ENCODE measurements around the gene FABP2.
A peak's percentile ranks its signal among the peaks of the same experiment; 100 is the strongest.
"Not testable (repeated sequence)": the region's sequence is repeated elsewhere in the genome, so short reads cannot be mapped to it uniquely, and the experiment has no call there.

The FABP2 gene

GRCh38 chr4:119310826-119311225, 11.1 kb downstream of the FABP2 start:
- DNase-seq (ENCODE audit: low read depth, low spot score) = no peak

- no peak for DNase-seq (ENCODE audit: low read depth, low spot score)
Observed at GRCh38 chr4:119307606-119308005, 14.3 kb downstream of the FABP2 start.

- DNase-seq (ENCODE audit: low read depth, low spot score) = no peak
Observed at GRCh38 chr4:119304431-119304830, 17.5 kb downstream of the FABP2 start.

- no peak for DNase-seq (ENCODE audit: low read depth, low spot score)
Observed at GRCh38 chr4:119303587-119304305, 18.2 kb downstream of the FABP2 start.

- no peak for DNase-seq (ENCODE audit: low read depth, low spot score)
Observed at GRCh38 chr4:119302073-119302832, 19.7 kb downstream of the FABP2 start.

- peak; percentile 77 for DNase-seq (ENCODE audit: low read depth, low spot score)
Observed at GRCh38 chr4:119300101-119300978, 21.6 kb downstream of the FABP2 start.

GRCh38 chr4:119299741-119300100, 22.2 kb downstream of the FABP2 start:
- DNase-seq (ENCODE audit: low read depth, low spot score) = no peak

GRCh38 chr4:119299260-119299671, 22.7 kb downstream of the FABP2 start:
- no peak for DNase-seq (ENCODE audit: low read depth, low spot score)

- DNase-seq (ENCODE audit: low read depth, low spot score) = no peak
Observed at GRCh38 chr4:119297795-119298194, 24.1 kb downstream of the FABP2 start.

- no peak for DNase-seq (ENCODE audit: low read depth, low spot score)
Observed at GRCh38 chr4:119296356-119296755, 25.6 kb downstream of the FABP2 start.

- DNase-seq (ENCODE audit: low read depth, low spot score) = no peak
Observed at GRCh38 chr4:119290598-119290997, 31.3 kb downstream of the FABP2 start.

- no peak for DNase-seq (ENCODE audit: low read depth, low spot score)
Observed at GRCh38 chr4:119289313-119289712, 32.6 kb downstream of the FABP2 start.

- no peak for DNase-seq (ENCODE audit: low read depth, low spot score)
Observed at GRCh38 chr4:119286377-119287002, 35.4 kb downstream of the FABP2 start.

GRCh38 chr4:119284876-119285780, 36.8 kb downstream of the FABP2 start:
- no peak for DNase-seq (ENCODE audit: low read depth, low spot score)

- DNase-seq (ENCODE audit: low read depth, low spot score) = no peak
Observed at GRCh38 chr4:119281393-119281792, 40.5 kb downstream of the FABP2 start.

GRCh38 chr4:119279945-119280344, 42.0 kb downstream of the FABP2 start:
- DNase-seq (ENCODE audit: low read depth, low spot score) = not testable (repeated sequence)

- not testable (repeated sequence) for DNase-seq (ENCODE audit: low read depth, low spot score)
Observed at GRCh38 chr4:119279541-119279940, 42.4 kb downstream of the FABP2 start.

- no peak for DNase-seq (ENCODE audit: low read depth, low spot score)
Observed at GRCh38 chr4:119271361-119272085, 50.4 kb downstream of the FABP2 start.

- no peak for DNase-seq (ENCODE audit: low read depth, low spot score)
Observed at GRCh38 chr4:119268466-119268865, 53.5 kb downstream of the FABP2 start.
